Right lobe of liver (tissue), 6 donors: ENCODE data around the gene CACNA1D. TPM values are rescaled to one million over a fixed set of nuclear protein-coding genes. Genes with fewer than 3 reads are reported as not detected.
A peak's percentile ranks its signal among the peaks of the same experiment; 100 is the strongest.

ENCODE experiments used
- ATAC-seq, 4 donors: fragments of 200-7000 bp; cut with Tn5 transposase; one replicate each; pipeline ENCODE4 v1.9.1; 2020; ENCODE audit warnings: mild to moderate bottlenecking in 4 of 4, moderate library complexity in 4 of 4
- DNase-seq, 3 donors: peaks; one replicate each; pipeline ENCODE4 v3.0.0-alpha.2; 2020
- H3K27ac ChIP-seq, 3 donors: fragments of 200-600 bp; one replicate each; pipeline ENCODE4 v1.8.0; 2022
- H3K27me3 ChIP-seq, 2 donors: fragments of 200-600 bp; one replicate each; pipeline ENCODE4 v1.8.0; 2022
- H3K36me3 ChIP-seq, 4 donors: fragments of 200-600 bp; sonication (generic) in 1 of 4; one replicate each; pipeline versions ENCODE4 v1.5.1 to v1.8.0; 2017 to 2022; ENCODE audit warnings: control low read depth in 1 of 4
- H3K4me1 ChIP-seq, 4 donors: fragments of 200-600 bp; sonication (generic) in 1 of 4; one replicate each; pipeline versions ENCODE4 v1.5.1 to v1.8.0; 2017 to 2022; ENCODE audit warnings: control low read depth in 1 of 4
- H3K4me3 ChIP-seq, 3 donors: fragments of 200-600 bp; one replicate each; pipeline ENCODE4 v1.8.0; 2022
- H3K9me3 ChIP-seq, 4 donors: fragments of 200-600 bp; sonication (generic) in 1 of 4; one replicate each; pipeline versions ENCODE4 v1.5.1 to v1.8.0; 2017 to 2022; ENCODE audit warnings: control low read depth in 1 of 4
- POLR2A ChIP-seq: fragments of 450-650 bp; IDR thresholded peaks from one replicate; pipeline ENCODE4 v1.6.1; 2017; ENCODE audit warnings: antibody characterized with exemption, mild to moderate bottlenecking
- WGBS: methylation state at CpG from one replicate; pipeline ENCODE4 v1.1.6; 2018; ENCODE audit warnings: low coverage, low lambda C conversion rate; ENCODE audit not compliant: insufficient coverage; ENCODE audit errors: missing lambda C conversion rate; 5-methylcytosine and 5-hydroxymethylcytosine counted together
- intact Hi-C, 2 donors: fragments of 100-400 bp; cut with DNase I; formaldehyde crosslinking; loops; one replicate each; pipeline versions ENCODE4 v1.11.2 to v1.14.1; 2022
- total RNA-seq, 6 experiments: library from RNA; depleted of rRNA in 2 of 6; stranded (reverse); fragments of >200 nt in 2 of 6; fragmentation: NEBNext Ultra II Directional in 3 of 6; extraction: Animal tissue kit (Norgen Biotek cat#: 25700) in 3 of 6; gene quantifications; one replicate each; pipeline versions ENCODE4 v1.1.0 to v1.2.4, GENCODE V29; 2016 to 2023
- TF ChIP-seq, protein P1 (sequence below), 4 donors: fragments of 200-600 bp in 3 of 4; fragments of 450-650 bp in 1 of 4; IDR thresholded peaks; one replicate each; pipeline versions ENCODE4 v1.5.1 to v1.8.0; 2016 to 2022; ENCODE audit warnings: antibody characterized with exemption in 4 of 4, mild to moderate bottlenecking in 2 of 4
- donor health status: DM: no; HTN: yes; CAD: no.
- donor health status: DM: no; HTN: no; CAD: no.
- donor health status: DM: no; HTN: no; CAD: no.
- donor health status: DM: no; HTN: yes; CAD: no.
- donor health status: DM: no; HTN: yes; CAD: no.

The CACNA1D gene
- total RNA-seq, 6 experiments from 2014 or later = 5.5 to 12.7 (median 9.3) TPM

DNA sequence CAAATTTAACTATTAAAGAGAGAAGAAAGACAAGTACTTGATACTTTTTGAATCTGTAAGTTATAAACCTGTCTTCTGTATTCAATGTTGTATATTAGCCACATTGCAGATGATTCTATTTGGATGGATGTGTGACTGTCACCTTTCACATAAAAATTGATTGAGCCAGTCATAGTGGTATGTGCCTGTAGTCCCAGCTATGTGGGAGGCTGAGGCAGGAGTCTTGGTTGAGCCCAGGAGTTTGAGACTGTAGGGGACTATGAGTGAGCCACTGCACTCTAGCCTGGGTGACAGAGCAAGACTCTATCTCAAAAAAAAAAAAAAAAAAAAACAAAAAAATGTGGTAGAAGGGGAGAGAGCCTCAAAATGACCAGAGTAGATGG lies 12.3 kb downstream of the CACNA1D start:
- Histone ChIP-seq H3K36me3 (no peaks in the 10 kb centered on the region), H3K9me3 (no peaks in the 10 kb centered on the region), H3K4me1 (peaks cover 0 to 19% (median 2%) of the 10 kb centered on the region in 4 donors), H3K27ac (peak overlapping the region; percentile 82 to 96 (median 95)), H3K27me3 (no peaks in the 10 kb centered on the region), H3K4me3 (peak overlapping the region; percentile 5 to 30 (median 23))
- DNase-seq = no peak
- intact Hi-C loops = no loop called here
- no peak for TF ChIP-seq POLR2A
- TF ChIP-seq, protein P1, sequence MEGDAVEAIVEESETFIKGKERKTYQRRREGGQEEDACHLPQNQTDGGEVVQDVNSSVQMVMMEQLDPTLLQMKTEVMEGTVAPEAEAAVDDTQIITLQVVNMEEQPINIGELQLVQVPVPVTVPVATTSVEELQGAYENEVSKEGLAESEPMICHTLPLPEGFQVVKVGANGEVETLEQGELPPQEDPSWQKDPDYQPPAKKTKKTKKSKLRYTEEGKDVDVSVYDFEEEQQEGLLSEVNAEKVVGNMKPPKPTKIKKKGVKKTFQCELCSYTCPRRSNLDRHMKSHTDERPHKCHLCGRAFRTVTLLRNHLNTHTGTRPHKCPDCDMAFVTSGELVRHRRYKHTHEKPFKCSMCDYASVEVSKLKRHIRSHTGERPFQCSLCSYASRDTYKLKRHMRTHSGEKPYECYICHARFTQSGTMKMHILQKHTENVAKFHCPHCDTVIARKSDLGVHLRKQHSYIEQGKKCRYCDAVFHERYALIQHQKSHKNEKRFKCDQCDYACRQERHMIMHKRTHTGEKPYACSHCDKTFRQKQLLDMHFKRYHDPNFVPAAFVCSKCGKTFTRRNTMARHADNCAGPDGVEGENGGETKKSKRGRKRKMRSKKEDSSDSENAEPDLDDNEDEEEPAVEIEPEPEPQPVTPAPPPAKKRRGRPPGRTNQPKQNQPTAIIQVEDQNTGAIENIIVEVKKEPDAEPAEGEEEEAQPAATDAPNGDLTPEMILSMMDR (IDR thresholded peaks at IDR 0.05) = no peak
- ATAC-seq = peak; percentile 59 to 68 (median 64)

DNA sequence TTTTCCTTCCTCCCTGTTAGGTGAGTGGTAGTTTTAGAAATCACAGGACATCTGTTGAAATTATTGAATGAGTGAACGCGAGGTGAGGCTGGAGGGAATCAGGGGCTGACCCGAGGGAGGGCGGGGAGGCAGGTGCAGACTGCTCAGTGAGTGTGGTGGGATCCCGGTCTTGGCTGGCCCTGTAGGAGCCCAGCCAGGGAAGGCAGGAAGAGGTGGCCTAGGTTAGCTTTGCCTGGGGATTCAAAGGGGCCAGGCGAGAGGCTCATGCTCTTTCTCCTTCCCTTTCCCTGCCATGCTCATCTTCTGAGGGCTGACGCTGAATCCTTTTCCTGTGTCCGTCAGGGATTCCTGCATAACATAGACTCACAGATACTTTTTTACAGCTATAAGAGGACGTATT lies 15.1 kb downstream of the CACNA1D start:
- TF ChIP-seq POLR2A = no peak
- TF ChIP-seq, protein P1 (IDR thresholded peaks at IDR 0.05) = no peak
- no peak for ATAC-seq
- Histone ChIP-seq H3K4me1 (peaks cover 0 to 19% (median 1%) of the 10 kb centered on the region in 4 donors), H3K4me3 (no peak overlapping the region), H3K36me3 (no peaks in the 10 kb centered on the region), H3K9me3 (no peaks in the 10 kb centered on the region), H3K27me3 (no peaks in the 10 kb centered on the region), H3K27ac (no peak overlapping the region)
- WGBS = 72% methylated on average over 8 of the region's 9 CpGs
- intact Hi-C loops = no loop called here
- no peak for DNase-seq

DNA sequence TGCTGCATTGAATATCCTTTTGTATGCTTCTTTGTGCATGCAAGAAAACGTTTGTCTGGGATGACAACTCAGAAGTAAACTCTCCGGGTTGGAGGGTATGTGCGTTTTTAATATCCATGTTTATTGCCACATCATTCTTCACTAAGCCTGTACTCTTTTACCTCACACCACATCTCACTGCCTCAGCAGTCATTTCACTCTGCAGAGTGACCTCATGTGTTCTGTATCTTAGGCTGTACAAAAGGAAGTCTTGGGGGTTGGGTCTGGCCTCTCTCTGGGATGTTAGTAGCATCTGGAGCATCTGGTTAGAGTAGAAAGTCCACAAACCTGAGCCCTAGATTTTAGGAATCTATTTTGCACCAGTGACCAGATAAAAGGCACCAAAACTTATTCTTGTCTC lies 16.1 kb downstream of the CACNA1D start:
- DNase-seq = no peak
- intact Hi-C loops = no loop called here
- Histone ChIP-seq H3K4me1 (peaks cover 0 to 16% (median 1%) of the 10 kb centered on the region in 4 donors), H3K9me3 (no peaks in the 10 kb centered on the region), H3K27me3 (no peaks in the 10 kb centered on the region), H3K27ac (no peak overlapping the region), H3K36me3 (no peaks in the 10 kb centered on the region), H3K4me3 (no peak overlapping the region)
- no peak for ATAC-seq
- WGBS = 66% methylated on average over 3 of the region's 3 CpGs
- TF ChIP-seq POLR2A = no peak
- TF ChIP-seq, protein P1 (IDR thresholded peaks at IDR 0.05) = no peak

DNA sequence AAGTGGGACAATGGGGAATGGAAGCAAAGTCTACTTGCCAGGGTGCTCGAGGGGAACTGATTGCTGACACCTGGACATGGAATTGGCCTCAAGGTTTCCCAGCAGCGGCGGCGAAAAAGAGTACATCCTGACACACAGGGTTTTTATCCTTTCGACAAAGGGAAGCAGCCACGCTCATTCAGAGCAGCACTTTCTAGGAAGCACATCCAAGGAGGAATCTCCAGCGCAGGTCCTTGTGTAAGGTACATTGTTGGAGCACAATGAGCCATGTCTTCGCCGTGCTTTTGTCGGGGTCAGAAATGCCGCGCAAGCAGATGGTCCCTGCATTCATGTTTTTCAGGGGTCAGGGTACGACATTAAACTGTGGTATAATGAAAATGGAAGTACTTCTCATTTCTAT lies 16.8 kb downstream of the CACNA1D start:
- WGBS = 88% methylated on average over 13 of the region's 13 CpGs
- no peak for TF ChIP-seq POLR2A
- TF ChIP-seq, protein P1 (IDR thresholded peaks at IDR 0.05) = no peak
- no peak for ATAC-seq
- Histone ChIP-seq H3K4me1 (peaks cover 0 to 9% (median 0%) of the 10 kb centered on the region in 4 donors), H3K4me3 (no peak overlapping the region), H3K27me3 (no peaks in the 10 kb centered on the region), H3K36me3 (no peaks in the 10 kb centered on the region), H3K9me3 (no peaks in the 10 kb centered on the region), H3K27ac (no peak overlapping the region)
- no peak for DNase-seq
- intact Hi-C loops = no loop called here
